MCF 10A (cell line): Measurements from ENCODE around the gene SYNE1. TPM values are rescaled to one million over a fixed set of nuclear protein-coding genes. Genes with fewer than 3 reads are reported as not detected.

Experiments
- BruUV-seq: library from RNA; stranded (reverse); fragments of 400-500 nt; replicated peaks from 2 replicates; lab custom pipeline; 2021; lab: Mats Ljungman, UMichigan
- CTCF ChIA-PET: fragments of 300-600 bp; sonication (Branson Sonifier 250); formaldehyde crosslinking; extraction: SDS; loops from one replicate; lab custom pipeline; 2021; ENCODE audit warnings: antibody characterized with exemption, inconsistent platforms; lab: Yijun Ruan, JAX
- POLR2A ChIA-PET: fragments of 300-600, 350-650 bp; sonication (Branson Sonifier 250); formaldehyde crosslinking; extraction: SDS; loops from one replicate; lab custom pipeline; 2020; ENCODE audit warnings: antibody characterized with exemption, inconsistent platforms; lab: Yijun Ruan, JAX
- DNase-seq: peaks from one replicate; pipeline ENCODE4 v3.0.0-alpha.2; 2018; ENCODE audit not compliant: unreplicated experiment
- H3K27ac Mint-ChIP-seq: one replicate; pipeline ENCODE4 v1.8.0; 2022; ENCODE audit warnings: mild to moderate bottlenecking, low read depth, mixed read lengths; ENCODE audit not compliant: unreplicated experiment
- H3K27me3 Mint-ChIP-seq: one replicate; pipeline ENCODE4 v1.8.0; 2022; ENCODE audit warnings: mixed read lengths; ENCODE audit not compliant: insufficient read depth, unreplicated experiment
- H3K36me3 Mint-ChIP-seq: one replicate; pipeline ENCODE4 v1.8.0; 2022; ENCODE audit warnings: mild to moderate bottlenecking, moderate library complexity, mixed read lengths; ENCODE audit not compliant: insufficient read depth, unreplicated experiment
- H3K4me1 Mint-ChIP-seq: one replicate; pipeline ENCODE4 v1.8.0; 2022; ENCODE audit warnings: mixed read lengths; ENCODE audit not compliant: insufficient read depth, unreplicated experiment
- H3K4me3 Mint-ChIP-seq: one replicate; pipeline ENCODE4 v1.8.0; 2022; ENCODE audit warnings: mild to moderate bottlenecking, moderate library complexity, mixed read lengths; ENCODE audit not compliant: unreplicated experiment
- H3K9me3 Mint-ChIP-seq: one replicate; pipeline ENCODE4 v1.8.0; 2022; ENCODE audit warnings: mixed read lengths; ENCODE audit not compliant: unreplicated experiment
- CTCF ChIP-seq: fragments of 200-600 bp; IDR thresholded peaks from one replicate; pipeline ENCODE4 v1.8.0; 2022; ENCODE audit warnings: antibody characterized with exemption, mild to moderate bottlenecking; ENCODE audit not compliant: unreplicated experiment
- intact Hi-C: fragments of 100-400 bp; cut with micrococcal nuclease; formaldehyde crosslinking; loops from 2 replicates; pipeline ENCODE4 v1.14.1; 2022
- total RNA-seq: library from RNA; stranded (reverse); gene quantifications from 2 replicates; pipeline ENCODE4 v1.2.3, GENCODE V29; 2022

SYNE1 gene
- total RNA-seq, 1 experiment from 2014 or later, result 25.4 TPM

- Mint-ChIP-seq H3K9me3 (no peaks in the 10 kb centered on the region), H3K36me3 (peaks cover 6% of the 10 kb centered on the region), H3K4me1 (no peaks in the 10 kb centered on the region), H3K27ac (no peak overlapping the region), H3K4me3 (no peak overlapping the region), H3K27me3 (no peaks in the 10 kb centered on the region)
- BruUV-seq, result no TSS peak
- ChIA-PET CTCF (no interaction called here), POLR2A (interaction anchor here (0.6 kb wide), 1 partner anchor 385 kb away, joined by 3 read pairs; no protein-coding TSS in a partner anchor)
- intact Hi-C loops, result no loop called here
- TF ChIP-seq CTCF, result no peak
- no peak for DNase-seq
These were observed 485.2 kb downstream of the SYNE1 start for GRCh38 chr6:152151920-152152319.

- intact Hi-C loops, result no loop called here
- Mint-ChIP-seq H3K27me3 (no peaks in the 10 kb centered on the region), H3K27ac (no peak overlapping the region), H3K9me3 (no peaks in the 10 kb centered on the region), H3K4me3 (no peak overlapping the region), H3K4me1 (no peaks in the 10 kb centered on the region), H3K36me3 (peaks cover 6% of the 10 kb centered on the region)
- BruUV-seq, result no TSS peak
- ChIA-PET CTCF (no interaction called here), POLR2A (no interaction called here)
- no peak for TF ChIP-seq CTCF
- no peak for DNase-seq
These were observed 487.0 kb downstream of the SYNE1 start for GRCh38 chr6:152150196-152150595.

- H3K4me1 Mint-ChIP-seq, result no peaks in the 10 kb centered on the region
- ChIA-PET POLR2A (no interaction called here), CTCF (interaction anchor here (0.6 to 1.6 kb wide), 6 partner anchors 11 to 383 kb away, joined by 3 to 4 read pairs (median 4); no protein-coding TSS in a partner anchor)
- no peak for DNase-seq
- H3K4me3 Mint-ChIP-seq, result no peak overlapping the region
- no TSS peak for BruUV-seq
- intact Hi-C loops, result no loop called here
- H3K9me3 Mint-ChIP-seq, result no peaks in the 10 kb centered on the region
- H3K36me3 Mint-ChIP-seq, result peaks cover 6% of the 10 kb centered on the region
- no peak for TF ChIP-seq CTCF
- H3K27ac Mint-ChIP-seq, result no peak overlapping the region
- H3K27me3 Mint-ChIP-seq, result no peaks in the 10 kb centered on the region
These were observed 488.8 kb downstream of the SYNE1 start for GRCh38 chr6:152148412-152148811.

- DNase-seq, result no peak
- no peaks in the 10 kb centered on the region for H3K4me1 Mint-ChIP-seq
- CTCF ChIA-PET, result interaction anchor here (1.2 kb wide), 1 partner anchor 12 kb away, joined by 4 read pairs; no protein-coding TSS in a partner anchor
- H3K4me3 Mint-ChIP-seq, result no peak overlapping the region
- TF ChIP-seq CTCF, result no peak
- POLR2A ChIA-PET, result interaction anchor here (0.6 kb wide), 1 partner anchor 15 kb away, joined by 3 read pairs; no protein-coding TSS in a partner anchor
- H3K9me3 Mint-ChIP-seq, result no peaks in the 10 kb centered on the region
- H3K36me3 Mint-ChIP-seq, result peaks cover 6% of the 10 kb centered on the region
- H3K27me3 Mint-ChIP-seq, result no peaks in the 10 kb centered on the region
- intact Hi-C loops, result no loop called here
- BruUV-seq, result no TSS peak
- peak overlapping the region; percentile 17 for H3K27ac Mint-ChIP-seq
These were observed 489.9 kb downstream of the SYNE1 start for GRCh38 chr6:152147269-152147668.
